ENCODE results near the gene SEL1L. TPM values are rescaled to one million over a fixed set of nuclear protein-coding genes. Genes with fewer than 3 reads are reported as not detected.
"Not testable (repeated sequence)": the region's sequence is repeated elsewhere in the genome, so short reads cannot be mapped to it uniquely, and the experiment has no call there.

The SEL1L gene
- polyA plus RNA-seq, 2 of the 4 experiments (the other 2 are of a cell fraction) = 25.9 to 43.2 TPM

DNA sequence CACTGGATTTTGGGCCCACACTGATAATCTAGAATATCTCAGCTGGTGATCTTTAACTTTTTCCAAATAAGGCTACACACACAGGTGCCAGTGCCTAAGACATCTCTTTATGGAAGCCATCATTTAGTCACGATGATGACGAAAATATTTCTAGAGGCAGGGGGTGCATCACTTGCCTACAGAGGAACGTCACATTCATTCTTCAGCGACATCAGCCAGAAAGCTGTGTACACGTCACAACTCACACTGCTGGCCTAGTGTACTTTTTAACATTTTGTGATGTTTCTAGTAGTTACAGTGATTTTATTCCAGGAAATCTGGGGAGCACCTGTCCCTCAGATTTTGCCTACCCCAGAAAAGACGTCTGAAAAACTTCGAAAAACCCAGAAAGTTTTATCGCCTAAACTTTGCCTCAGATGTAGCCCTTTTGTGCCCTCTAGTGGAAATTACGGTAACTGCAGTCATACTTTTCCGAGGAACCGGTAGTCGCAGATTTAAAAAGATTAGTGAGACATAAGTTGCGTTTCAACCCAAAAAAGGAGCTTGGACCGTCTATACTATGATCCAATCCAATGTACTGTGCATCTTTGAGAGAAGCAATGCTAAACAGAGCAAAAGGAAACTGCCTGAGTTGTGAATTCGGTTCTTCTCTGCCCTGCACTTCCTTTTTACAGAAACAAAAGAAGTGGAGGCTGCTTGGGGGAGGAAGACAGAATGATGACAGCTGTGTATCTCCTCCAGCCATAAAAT is 69.2 kb downstream of the SEL1L start:
- H3K9me3 ChIP-seq = no peaks in the 10 kb centered on the region
- DNase-seq (ENCODE audit: low read depth in 1 of 2, low spot score in 1 of 2) (peak; percentile 60 to 63), ATAC-seq (peak; percentile 67 to 80), FAIRE-seq (no peak)
- H3K4me2 ChIP-seq = peak overlapping the region; percentile 58
- no peaks in the 10 kb centered on the region for H3K4me1 ChIP-seq
- POLR2A ChIA-PET = interaction anchor here (1.1 to 1.4 kb wide), 3 partner anchors 194 to 245 kb away, joined by 4 to 7 read pairs (median 7); partner anchors contain the start of gene GTF2A1
- TF ChIP-seq HOXA7 (CRISPR knock-in tag; IDR thresholded peaks at IDR 0.05) = no peak
- TF ChIP-seq, protein P1, sequence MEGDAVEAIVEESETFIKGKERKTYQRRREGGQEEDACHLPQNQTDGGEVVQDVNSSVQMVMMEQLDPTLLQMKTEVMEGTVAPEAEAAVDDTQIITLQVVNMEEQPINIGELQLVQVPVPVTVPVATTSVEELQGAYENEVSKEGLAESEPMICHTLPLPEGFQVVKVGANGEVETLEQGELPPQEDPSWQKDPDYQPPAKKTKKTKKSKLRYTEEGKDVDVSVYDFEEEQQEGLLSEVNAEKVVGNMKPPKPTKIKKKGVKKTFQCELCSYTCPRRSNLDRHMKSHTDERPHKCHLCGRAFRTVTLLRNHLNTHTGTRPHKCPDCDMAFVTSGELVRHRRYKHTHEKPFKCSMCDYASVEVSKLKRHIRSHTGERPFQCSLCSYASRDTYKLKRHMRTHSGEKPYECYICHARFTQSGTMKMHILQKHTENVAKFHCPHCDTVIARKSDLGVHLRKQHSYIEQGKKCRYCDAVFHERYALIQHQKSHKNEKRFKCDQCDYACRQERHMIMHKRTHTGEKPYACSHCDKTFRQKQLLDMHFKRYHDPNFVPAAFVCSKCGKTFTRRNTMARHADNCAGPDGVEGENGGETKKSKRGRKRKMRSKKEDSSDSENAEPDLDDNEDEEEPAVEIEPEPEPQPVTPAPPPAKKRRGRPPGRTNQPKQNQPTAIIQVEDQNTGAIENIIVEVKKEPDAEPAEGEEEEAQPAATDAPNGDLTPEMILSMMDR (IDR thresholded peaks at IDR 0.05) = peak; percentile 92
- TF ChIP-seq MAFK (IDR thresholded peaks at IDR 0.05; ENCODE audit: partially characterized antibody) = no peak
- TF ChIP-seq SMC3 (IDR thresholded peaks at IDR 0.05) = peak; percentile 71
- no peak for TF ChIP-seq MAX (IDR thresholded peaks at IDR 0.05)
- peak; percentile 76 for TF ChIP-seq KDM5A (IDR thresholded peaks at IDR 0.05)
- peak; percentile 83 to 90 for TF ChIP-seq RAD21 (conservative IDR thresholded peaks at IDR 0.05 in 1 of 2, IDR thresholded peaks at IDR 0.05 in 1 of 2)
- H3K4me3 ChIP-seq = peak overlapping the region; percentile 41
- CTCF ChIA-PET = interaction anchor here (0.6 to 6.4 kb wide), 40 partner anchors 8 to 510 kb away, joined by 3 to 112 read pairs (median 5); partner anchors contain the start of gene TSHR
- 21% methylated on average over 15 of the region's 15 CpGs for WGBS (ENCODE audit: missing lambda C conversion rate)
- peak overlapping the region; percentile 71 to 82 for H3K27ac ChIP-seq

GRCh38 chr14:81462356-81462755 is 71.3 kb downstream of the SEL1L start:
- ATAC-seq; H3K4me2 ChIP-seq; FAIRE-seq; H3K4me1 ChIP-seq; POLR2A ChIA-PET; H3K9me3 ChIP-seq; DNase-seq (ENCODE audit: low read depth in 1 of 2, low spot score in 1 of 2); H3K27ac ChIP-seq; H3K4me3 ChIP-seq: not testable (repeated sequence)
- CTCF ChIA-PET = interaction anchor here (6.4 kb wide), 1 partner anchor 193 kb away, joined by 112 read pairs; no protein-coding TSS in a partner anchor
- 96% methylated on average over 5 of the region's 30 CpGs for WGBS (ENCODE audit: missing lambda C conversion rate)

GRCh38 chr14:81459912-81460311 is 73.7 kb downstream of the SEL1L start:
- ATAC-seq (no peak), FAIRE-seq (no peak), DNase-seq (ENCODE audit: low read depth in 1 of 2, low spot score in 1 of 2) (no peak)
- no peak for TF ChIP-seq HOXA7 (CRISPR knock-in tag; IDR thresholded peaks at IDR 0.05)
- H3K4me1 ChIP-seq = no peaks in the 10 kb centered on the region
- no peaks in the 10 kb centered on the region for H3K9me3 ChIP-seq
- ChIA-PET POLR2A (interaction anchor here (0.7 to 1.8 kb wide), 2 partner anchors 63 to 239 kb away, joined by 6 to 9 read pairs; partner anchors contain the start of gene GTF2A1), CTCF (interaction anchor here (0.7 to 2.2 kb wide), 4 partner anchors 10 to 238 kb away, joined by 3 to 14 read pairs (median 4); no protein-coding TSS in a partner anchor)
- WGBS (ENCODE audit: missing lambda C conversion rate) = 57% methylated on average over 4 of the region's 4 CpGs
- H3K4me3 ChIP-seq = no peak overlapping the region
- no peak overlapping the region for H3K27ac ChIP-seq
- no peak overlapping the region for H3K4me2 ChIP-seq

GRCh38 chr14:81458352-81458751 is 75.3 kb downstream of the SEL1L start:
- Histone ChIP-seq H3K27ac (no peak overlapping the region), H3K4me3 (no peak overlapping the region), H3K4me1 (no peaks in the 10 kb centered on the region), H3K4me2 (no peak overlapping the region), H3K9me3 (no peaks in the 10 kb centered on the region)
- ATAC-seq (no peak), DNase-seq (ENCODE audit: low read depth in 1 of 2, low spot score in 1 of 2) (no peak), FAIRE-seq (no peak)
- POLR2A ChIA-PET = no interaction called here
- TF ChIP-seq TFCP2L1 (CRISPR knock-in tag; IDR thresholded peaks at IDR 0.05) = no peak
- no peak for TF ChIP-seq FOXS1 (CRISPR knock-in tag; IDR thresholded peaks at IDR 0.05)
- TF ChIP-seq NPAS2 (CRISPR knock-in tag; IDR thresholded peaks at IDR 0.05; ENCODE audit: borderline replicate concordance) = no peak
- no peak for TF ChIP-seq BHLHE40 (IDR thresholded peaks at IDR 0.05; ENCODE audit: low read depth, low read length)
- no peak for TF ChIP-seq SMC3 (IDR thresholded peaks at IDR 0.05)
- TF ChIP-seq MAX (IDR thresholded peaks at IDR 0.05) = no peak
- TF ChIP-seq HOXB5 (CRISPR knock-in tag; IDR thresholded peaks at IDR 0.05) = no peak
- CTCF ChIA-PET = interaction anchor here (1.0 to 1.4 kb wide), 2 partner anchors 188 to 189 kb away, joined by 4 to 7 read pairs; no protein-coding TSS in a partner anchor
- 74% methylated on average over 8 of the region's 8 CpGs for WGBS (ENCODE audit: missing lambda C conversion rate)
